ENCODE measurements around the gene KANSL1.
"Not testable (repeated sequence)": the region's sequence is repeated elsewhere in the genome, so short reads cannot be mapped to it uniquely, and the experiment has no call there.

KANSL1 gene

DNA sequence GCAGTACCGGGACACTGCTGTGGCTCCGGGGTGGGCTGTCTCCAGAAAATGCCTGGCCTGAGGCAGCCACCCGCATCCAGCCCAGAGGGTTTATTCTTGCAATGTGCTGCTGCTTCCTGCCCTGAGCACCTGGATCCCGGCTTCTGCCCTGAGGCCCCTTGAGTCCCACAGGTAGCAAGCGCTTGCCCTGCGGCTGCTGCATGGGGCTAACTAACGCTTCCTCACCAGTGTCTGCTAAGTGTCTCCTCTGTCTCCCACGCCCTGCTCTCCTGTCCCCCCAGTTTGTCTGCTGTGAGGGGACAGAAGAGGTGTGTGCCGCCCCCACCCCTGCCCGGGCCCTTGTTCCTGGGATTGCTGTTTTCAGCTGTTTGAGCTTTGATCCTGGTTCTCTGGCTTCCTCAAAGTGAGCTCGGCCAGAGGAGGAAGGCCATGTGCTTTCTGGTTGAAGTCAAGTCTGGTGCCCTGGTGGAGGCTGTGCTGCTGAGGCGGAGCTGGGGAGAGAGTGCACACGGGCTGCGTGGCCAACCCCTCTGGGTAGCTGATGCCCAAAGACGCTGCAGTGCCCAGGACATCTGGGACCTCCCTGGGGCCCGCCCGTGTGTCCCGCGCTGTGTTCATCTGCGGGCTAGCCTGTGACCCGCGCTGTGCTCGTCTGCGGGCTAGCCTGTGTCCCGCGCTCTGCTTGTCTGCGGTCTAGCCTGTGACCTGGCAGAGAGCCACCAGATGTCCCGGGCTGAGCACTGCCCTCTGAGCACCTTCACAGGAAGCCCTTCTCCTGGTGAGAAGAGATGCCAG, 181.3 kb downstream of the KANSL1 start:
- no peak overlapping the region for H3K4me3 ChIP-seq (replicated peaks; ENCODE audit: low read depth, low read length)
- TF ChIP-seq, protein P1, sequence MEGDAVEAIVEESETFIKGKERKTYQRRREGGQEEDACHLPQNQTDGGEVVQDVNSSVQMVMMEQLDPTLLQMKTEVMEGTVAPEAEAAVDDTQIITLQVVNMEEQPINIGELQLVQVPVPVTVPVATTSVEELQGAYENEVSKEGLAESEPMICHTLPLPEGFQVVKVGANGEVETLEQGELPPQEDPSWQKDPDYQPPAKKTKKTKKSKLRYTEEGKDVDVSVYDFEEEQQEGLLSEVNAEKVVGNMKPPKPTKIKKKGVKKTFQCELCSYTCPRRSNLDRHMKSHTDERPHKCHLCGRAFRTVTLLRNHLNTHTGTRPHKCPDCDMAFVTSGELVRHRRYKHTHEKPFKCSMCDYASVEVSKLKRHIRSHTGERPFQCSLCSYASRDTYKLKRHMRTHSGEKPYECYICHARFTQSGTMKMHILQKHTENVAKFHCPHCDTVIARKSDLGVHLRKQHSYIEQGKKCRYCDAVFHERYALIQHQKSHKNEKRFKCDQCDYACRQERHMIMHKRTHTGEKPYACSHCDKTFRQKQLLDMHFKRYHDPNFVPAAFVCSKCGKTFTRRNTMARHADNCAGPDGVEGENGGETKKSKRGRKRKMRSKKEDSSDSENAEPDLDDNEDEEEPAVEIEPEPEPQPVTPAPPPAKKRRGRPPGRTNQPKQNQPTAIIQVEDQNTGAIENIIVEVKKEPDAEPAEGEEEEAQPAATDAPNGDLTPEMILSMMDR (IDR thresholded peaks at IDR 0.05; ENCODE audit: low read depth, low read length, missing control alignments), result no peak
- DNase-seq (ENCODE audit: extremely low read depth, low read depth), result no peak

DNA sequence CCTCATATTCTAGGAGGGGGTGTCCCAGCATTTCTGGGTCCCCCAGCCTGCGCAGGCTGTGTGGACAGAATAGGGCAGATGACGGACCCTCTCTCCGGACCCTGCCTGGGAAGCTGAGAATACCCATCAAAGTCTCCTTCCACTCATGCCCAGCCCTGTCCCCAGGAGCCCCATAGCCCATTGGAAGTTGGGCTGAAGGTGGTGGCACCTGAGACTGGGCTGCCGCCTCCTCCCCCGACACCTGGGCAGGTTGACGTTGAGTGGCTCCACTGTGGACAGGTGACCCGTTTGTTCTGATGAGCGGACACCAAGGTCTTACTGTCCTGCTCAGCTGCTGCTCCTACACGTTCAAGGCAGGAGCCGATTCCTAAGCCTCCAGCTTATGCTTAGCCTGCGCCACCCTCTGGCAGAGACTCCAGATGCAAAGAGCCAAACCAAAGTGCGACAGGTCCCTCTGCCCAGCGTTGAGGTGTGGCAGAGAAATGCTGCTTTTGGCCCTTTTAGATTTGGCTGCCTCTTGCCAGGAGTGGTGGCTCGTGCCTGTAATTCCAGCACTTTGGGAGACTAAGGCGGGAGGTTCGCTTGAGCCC, 182.5 kb downstream of the KANSL1 start:
- H3K4me3 ChIP-seq (replicated peaks; ENCODE audit: low read depth, low read length), result no peak overlapping the region
- no peak for DNase-seq (ENCODE audit: extremely low read depth, low read depth)
- TF ChIP-seq, protein P1 (IDR thresholded peaks at IDR 0.05; ENCODE audit: low read depth, low read length, missing control alignments), result no peak

DNA sequence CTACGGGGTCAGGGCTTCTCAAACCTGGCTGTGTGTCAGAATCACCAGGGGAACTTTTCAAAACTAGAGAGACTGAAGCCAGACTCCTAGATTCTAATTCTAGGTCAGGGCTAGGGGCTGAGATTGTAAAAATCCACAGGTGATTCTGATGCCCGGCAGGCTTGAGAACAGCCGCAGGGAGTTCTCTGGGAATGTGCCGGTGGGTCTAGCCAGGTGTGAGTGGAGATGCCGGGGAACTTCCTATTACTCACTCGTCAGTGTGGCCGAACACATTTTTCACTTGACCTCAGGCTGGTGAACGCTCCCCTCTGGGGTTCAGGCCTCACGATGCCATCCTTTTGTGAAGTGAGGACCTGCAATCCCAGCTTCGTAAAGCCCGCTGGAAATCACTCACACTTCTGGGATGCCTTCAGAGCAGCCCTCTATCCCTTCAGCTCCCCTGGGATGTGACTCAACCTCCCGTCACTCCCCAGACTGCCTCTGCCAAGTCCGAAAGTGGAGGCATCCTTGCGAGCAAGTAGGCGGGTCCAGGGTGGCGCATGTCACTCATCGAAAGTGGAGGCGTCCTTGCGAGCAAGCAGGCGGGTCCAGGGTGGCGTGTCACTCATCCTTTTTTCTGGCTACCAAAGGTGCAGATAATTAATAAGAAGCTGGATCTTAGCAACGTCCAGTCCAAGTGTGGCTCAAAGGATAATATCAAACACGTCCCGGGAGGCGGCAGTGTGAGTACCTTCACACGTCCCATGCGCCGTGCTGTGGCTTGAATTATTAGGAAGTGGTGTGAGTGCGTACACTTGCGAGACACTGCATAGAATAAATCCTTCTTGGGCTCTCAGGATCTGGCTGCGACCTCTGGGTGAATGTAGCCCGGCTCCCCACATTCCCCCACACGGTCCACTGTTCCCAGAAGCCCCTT, 183.3 kb downstream of the KANSL1 start:
- TF ChIP-seq, protein P1 (IDR thresholded peaks at IDR 0.05; ENCODE audit: low read depth, low read length, missing control alignments), result no peak
- H3K4me3 ChIP-seq (replicated peaks; ENCODE audit: low read depth, low read length), result no peak overlapping the region
- DNase-seq (ENCODE audit: extremely low read depth, low read depth), result no peak

DNA sequence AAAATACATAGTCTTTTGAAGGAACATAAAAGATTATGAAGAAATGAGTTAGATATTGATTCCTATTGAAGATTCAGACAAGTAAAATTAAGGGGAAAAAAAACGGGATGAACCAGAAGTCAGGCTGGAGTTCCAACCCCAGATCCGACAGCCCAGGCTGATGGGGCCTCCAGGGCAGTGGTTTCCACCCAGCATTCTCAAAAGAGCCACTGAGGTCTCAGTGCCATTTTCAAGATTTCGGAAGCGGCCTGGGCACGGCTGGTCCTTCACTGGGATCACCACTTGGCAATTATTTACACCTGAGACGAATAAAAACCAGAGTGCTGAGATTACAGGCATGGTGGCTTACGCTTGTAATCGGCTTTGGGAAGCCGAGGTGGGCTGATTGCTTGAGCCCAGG, 184.6 kb downstream of the KANSL1 start:
- TF ChIP-seq, protein P1 (IDR thresholded peaks at IDR 0.05; ENCODE audit: low read depth, low read length, missing control alignments), result no peak
- no peak overlapping the region for H3K4me3 ChIP-seq (replicated peaks; ENCODE audit: low read depth, low read length)
- DNase-seq (ENCODE audit: extremely low read depth, low read depth), result no peak

DNA sequence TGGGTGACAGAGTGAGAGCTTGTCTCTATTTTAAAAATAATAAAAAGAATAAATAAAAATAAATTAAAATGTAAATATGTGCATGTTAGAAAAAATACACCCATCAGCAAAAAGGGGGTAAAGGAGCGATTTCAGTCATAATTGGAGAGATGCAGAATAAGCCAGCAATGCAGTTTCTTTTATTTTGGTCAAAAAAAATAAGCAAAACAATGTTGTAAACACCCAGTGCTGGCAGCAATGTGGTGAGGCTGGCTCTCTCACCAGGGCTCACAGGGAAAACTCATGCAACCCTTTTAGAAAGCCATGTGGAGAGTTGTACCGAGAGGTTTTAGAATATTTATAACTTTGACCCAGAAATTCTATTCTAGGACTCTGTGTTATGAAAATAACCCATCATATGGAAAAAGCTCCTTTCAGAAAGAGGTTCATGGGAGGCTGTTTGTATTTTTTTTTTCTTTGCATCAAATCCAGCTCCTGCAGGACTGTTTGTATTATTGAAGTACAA, 185.7 kb downstream of the KANSL1 start:
- H3K4me3 ChIP-seq (replicated peaks; ENCODE audit: low read depth, low read length), result no peak overlapping the region
- TF ChIP-seq, protein P1 (IDR thresholded peaks at IDR 0.05; ENCODE audit: low read depth, low read length, missing control alignments), result no peak
- no peak for DNase-seq (ENCODE audit: extremely low read depth, low read depth)

DNA sequence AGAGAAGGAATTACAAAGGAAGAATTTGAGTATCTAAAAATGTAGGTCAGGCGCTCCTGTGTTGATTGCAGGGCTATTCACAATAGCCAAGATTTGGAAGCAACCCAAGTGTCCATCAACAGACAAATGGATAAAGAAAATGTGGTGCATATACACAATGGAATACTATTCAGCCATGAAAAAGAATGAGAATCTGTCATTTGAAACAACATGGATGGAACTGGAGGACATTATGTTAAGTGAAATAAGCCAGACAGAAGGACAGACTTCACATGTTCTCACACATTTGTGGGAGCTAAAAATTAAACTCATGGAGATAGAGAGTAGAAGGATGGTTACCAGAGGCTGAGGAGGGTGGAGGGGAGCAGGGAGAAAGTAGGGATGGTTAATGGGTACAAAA, 187.1 kb downstream of the KANSL1 start:
- not testable (repeated sequence) for DNase-seq (ENCODE audit: extremely low read depth, low read depth); H3K4me3 ChIP-seq (replicated peaks; ENCODE audit: low read depth, low read length)
